SW 1271 (cell line): ENCODE data around the gene GPR63.

Source experiments
- DNase-seq, 2 experiments: peaks; one replicate each; lab custom pipeline; 2025; lab: John Stamatoyannopoulos, UW

GPR63 gene

DNA sequence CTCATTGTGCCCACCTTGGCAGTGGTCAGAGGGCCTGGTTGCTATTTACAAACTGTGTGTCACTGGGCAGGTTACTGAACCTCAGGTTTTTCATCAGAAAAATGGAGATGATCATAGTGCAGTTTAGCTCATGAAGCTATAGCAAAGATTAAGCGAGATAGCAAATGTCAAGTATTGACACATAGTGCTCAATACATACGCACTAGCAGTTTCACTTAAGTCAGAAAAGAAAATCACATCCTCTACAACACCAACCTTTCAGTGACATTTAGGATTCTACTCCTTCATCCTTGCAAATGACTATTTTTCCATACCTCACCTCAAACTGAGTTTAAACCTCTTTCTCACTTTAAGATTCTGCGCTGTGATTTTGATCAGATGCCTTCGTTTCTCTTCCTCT lies 16.2 kb downstream of the GPR63 start:
- DNase-seq, result no peak

- DNase-seq, result no peak
Observed at GRCh38 chr6:96816301-96816817, 20.9 kb downstream of the GPR63 start.

DNA sequence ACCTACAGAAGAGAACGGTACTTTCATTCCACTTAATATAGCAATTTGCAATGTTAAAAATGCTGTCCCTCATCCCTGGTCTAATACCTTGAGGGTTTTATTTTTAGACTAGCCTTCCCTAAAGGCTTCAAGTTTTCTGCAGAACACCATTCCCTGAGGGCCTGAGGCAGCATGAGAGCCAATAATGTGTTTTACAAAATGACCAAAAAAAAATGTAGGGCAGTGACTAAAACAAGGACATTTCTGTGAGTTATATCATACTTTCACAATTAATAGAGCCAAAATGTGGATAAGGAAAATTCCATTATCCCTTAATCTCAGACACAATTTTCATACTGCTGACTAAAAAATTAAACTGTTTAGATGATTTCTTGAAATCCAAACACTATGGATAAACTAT lies 22.7 kb downstream of the GPR63 start:
- DNase-seq, result no peak

- no peak for DNase-seq
Observed at GRCh38 chr6:96812077-96812703, 25.1 kb downstream of the GPR63 start.

GRCh38 chr6:96811670-96812069 lies 25.6 kb downstream of the GPR63 start:
- DNase-seq, result no peak

DNA sequence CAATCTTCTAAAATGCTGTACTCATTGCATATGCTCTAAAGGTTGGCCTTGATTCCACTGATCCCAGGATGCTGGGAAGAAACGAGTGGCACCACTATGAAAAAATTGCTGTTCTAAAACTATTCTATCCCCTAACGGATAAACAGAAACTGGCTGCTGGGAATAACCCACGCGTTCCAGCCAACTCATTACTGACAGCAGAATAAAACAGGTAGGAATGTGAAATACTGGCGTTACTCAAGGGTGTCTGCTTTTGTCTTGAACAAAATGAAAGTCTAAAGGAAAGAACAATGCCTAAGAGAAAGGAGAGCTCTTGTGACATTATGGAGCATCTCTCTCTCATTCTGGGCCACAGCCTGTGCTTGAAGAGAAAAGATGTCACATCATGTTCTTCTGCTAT lies 26.1 kb downstream of the GPR63 start:
- no peak for DNase-seq

DNA sequence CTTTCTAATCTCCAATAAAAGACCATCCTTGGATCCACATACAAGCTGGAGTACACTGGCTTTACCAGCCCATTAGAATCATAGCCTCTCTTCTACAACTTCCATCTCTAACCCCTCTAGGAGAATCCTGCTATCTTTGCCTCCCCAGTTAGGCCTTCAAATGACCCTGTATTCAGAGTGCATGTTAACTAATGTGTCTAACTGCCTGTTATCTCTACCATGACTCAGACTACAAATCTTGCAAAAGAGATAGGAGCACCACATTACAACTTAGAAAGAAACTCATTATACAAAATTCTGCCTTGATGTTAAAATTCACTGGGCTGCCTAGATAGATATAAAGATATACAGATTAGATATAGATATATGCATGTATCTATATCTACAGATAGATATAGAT lies 28.2 kb downstream of the GPR63 start:
- no peak for DNase-seq

DNA sequence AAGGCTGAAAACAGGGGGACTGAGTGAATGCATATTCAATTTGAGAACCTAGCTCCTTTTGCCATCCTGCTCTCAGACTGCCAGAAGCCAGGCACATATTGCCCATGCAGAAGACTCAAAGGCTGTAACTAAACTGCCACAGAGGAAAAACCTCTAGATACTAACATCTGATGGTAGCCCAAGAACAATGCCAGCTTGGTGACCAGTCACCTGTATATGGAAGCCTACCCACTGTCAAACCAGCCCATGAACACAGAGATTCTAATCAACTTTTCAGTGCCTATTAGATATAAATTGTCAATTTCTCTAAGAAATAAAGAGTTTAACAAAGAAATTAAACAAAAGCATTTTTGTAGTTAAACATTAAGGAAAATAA lies 34.2 kb downstream of the GPR63 start:
- no peak for DNase-seq

- no peak for DNase-seq
Observed at GRCh38 chr6:96795481-96795880, 41.8 kb downstream of the GPR63 start.

GRCh38 chr6:96794980-96795379 lies 42.3 kb downstream of the GPR63 start:
- no peak for DNase-seq

DNA sequence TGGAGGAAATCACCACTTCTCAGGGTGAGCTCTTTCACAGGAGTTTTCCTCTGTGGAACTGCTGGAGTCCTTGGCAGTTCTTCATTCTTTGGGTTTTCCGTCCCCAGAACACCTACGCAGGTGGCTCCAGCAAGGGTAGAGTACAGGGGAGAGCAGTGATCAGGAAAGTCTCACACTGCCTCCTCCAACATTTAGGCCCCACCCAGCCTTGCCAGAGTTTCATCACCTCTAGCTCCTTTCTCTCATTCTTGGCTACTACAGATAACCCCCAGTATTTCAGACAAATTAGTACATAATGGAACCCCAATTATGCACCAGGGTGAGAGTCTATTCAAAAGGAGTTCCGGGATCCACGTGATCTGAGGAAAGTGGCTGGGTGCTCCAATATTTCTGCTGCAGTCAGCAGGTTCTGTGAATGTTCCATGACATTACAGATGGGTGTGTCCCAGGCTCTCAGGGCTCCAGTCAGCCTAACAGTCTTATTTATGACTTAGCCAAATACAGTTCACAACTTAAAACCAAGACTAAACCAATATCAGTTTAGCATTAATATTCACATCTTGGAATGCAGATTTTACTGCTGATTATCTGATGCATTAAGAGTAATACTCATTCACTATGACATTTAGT lies 44.6 kb downstream of the GPR63 start:
- DNase-seq, result no peak

DNA sequence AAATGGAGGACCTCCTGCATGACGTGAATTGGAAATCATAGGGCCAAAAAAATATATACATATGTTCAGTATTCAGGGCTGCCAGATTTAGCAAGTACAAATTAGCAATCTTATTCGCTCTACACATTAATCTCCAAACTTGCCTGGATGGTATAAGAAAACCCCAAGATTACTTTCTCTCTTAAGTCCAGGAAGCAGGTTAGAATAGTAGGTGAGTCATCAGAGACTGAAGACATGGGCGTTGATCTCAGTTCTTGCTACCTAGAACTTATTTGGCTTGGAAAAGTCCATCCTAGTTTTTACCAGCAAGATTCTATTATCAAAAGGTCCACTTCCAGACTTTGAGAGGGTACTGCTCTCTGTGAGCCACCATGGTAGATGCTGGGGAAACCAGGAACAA lies 47.4 kb downstream of the GPR63 start:
- DNase-seq, result no peak

DNA sequence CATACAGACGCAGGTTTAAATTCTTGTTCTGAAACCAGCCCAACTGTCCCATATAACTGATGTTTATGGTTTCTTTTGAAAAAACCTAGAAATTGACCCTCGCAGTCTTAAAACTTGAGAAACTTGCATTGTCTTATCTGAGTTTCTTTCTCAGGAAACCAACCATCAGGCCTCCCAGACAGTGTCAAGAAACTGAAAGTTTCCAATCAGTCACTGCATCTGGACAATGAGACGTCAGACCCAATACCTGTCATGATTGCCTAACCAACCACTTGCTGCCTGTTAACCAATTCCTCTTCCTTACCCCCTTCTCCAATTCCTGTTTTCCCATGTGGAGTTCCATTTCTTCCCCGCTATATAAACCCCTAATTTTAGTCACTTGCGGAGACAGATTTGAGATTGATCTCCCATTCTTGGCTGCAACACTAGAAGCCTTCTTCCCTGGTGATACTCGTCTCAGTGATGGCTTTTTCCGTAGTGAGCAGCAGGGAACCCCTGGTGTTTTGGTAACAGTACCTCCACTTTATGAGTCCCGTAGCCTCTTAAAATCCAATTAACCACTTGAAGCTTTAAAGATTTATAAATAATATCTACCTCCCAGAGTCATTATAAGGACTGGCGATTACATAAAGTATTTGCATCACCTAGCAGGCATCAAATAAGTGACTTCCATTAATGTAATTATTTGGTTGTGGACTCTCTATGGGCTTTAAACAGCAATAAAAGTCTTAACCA lies 49.3 kb downstream of the GPR63 start:
- no peak for DNase-seq

GRCh38 chr6:96786336-96786735 lies 50.9 kb downstream of the GPR63 start:
- DNase-seq, result no peak

DNA sequence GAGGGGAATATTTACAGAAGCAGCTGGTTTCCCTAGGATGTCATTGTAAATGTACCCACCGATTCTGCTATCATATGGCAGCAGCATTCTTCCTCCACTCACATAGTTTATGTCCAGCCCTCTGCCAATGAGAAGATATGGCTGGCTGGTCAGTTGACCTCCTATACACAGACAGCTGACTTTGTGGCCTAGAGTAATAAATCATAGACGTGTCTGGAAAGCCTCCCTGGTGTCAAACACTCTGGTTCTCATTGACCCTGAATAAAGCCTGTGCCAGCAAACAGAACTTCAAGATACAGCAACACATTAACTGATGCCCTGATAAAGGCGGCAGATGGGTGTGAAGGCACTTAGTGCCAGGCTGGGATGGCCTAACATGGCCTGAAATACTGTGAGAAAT lies 52.6 kb downstream of the GPR63 start:
- DNase-seq, result no peak

DNA sequence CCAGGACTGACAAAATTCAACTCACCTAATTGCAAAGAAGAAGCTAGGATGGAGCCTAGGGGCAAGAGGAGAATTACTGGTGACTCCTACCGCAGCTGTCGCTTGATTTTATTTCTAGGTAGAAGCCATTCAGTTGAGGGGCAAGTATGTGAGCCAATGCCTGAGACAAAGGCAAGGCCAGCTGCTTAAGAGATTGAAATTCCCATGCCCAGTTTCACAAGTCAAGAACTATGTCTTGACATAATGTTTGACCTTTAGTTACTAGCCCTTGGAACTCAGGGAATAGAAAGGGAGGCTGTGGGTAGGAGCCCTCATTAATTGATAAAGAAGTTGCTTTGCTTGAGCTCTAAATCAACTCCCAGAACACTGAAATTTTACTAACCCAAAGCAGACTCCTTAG lies 54.0 kb downstream of the GPR63 start:
- DNase-seq, result no peak

- no peak for DNase-seq
Observed at GRCh38 chr6:96781557-96781956, 55.7 kb downstream of the GPR63 start.

- no peak for DNase-seq
Observed at GRCh38 chr6:96777113-96777512, 60.2 kb downstream of the GPR63 start.

DNA sequence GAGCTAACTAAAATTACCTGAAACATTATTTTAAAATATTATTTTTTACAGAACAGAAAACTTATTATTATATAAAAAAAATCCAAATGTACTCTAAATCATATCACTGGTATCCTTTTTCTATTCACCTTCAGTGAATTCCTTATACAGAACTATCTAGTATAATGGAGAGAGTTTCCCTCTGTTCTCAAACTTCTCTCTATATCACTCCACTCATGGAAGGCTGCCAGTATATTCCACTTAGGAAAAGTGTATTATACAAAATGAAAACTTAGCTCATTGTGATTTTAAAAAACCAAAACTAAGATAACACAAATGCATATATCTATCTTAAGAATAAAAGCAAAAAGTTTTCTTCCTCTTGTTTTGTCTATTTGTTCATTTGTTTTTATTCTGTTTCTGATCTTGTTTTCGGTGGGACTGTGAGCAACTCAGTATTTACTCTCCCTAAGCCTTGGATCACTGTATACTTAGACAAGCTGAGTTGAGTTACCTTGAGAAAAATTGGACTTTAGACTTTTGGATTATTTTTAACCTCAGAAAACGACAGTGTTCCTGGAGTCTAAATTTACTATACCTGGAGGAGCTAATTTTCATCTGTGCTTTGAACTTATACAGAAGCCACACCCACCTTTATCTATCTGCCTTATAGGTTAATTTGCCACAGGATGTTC lies 61.4 kb downstream of the GPR63 start:
- DNase-seq, result no peak

GRCh38 chr6:96766769-96767168 lies 70.5 kb downstream of the GPR63 start:
- no peak for DNase-seq

DNA sequence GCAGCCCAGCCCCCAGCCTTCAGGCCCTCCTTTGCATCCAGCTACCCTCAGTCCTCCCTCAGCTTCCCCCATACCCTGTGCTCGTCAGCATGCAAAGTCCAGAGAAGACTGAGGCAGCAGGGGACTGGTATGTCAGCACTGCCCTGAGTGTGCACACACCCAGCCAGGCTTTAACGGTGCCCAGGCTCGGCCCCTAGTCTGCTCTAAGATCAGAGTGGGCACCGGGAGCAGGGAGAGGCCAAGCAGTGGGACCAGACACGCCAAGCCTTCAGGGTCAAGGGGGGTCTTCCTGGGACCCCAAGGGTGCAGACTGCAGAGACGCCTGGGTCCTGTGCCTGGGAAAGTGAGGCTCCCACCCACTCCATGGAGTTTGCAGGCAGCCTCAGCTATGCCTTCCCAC lies 74.7 kb downstream of the GPR63 start:
- DNase-seq, result no peak

GRCh38 chr6:96761794-96762193 lies 75.5 kb downstream of the GPR63 start:
- DNase-seq, result no peak
